Upper lobe of right lung (tissue), 1 donor: ENCODE data around the gene COL5A1. TPM values are rescaled to one million over a fixed set of nuclear protein-coding genes. Genes with fewer than 3 reads are reported as not detected.

Experiments
- ATAC-seq: fragments of 200-7000 bp; cut with Tn5 transposase; one replicate; pipeline ENCODE4 v1.9.1; 2020; ENCODE audit warnings: mild to moderate bottlenecking, moderate library complexity
- DNase-seq: peaks from one replicate; pipeline ENCODE4 v3.0.0-alpha.2; 2020
- H3K27ac ChIP-seq: fragments of 200-600 bp; one replicate; pipeline ENCODE4 v1.8.0; 2022
- H3K27me3 ChIP-seq: fragments of 200-600 bp; one replicate; pipeline ENCODE4 v1.8.0; 2022; ENCODE audit warnings: mild to moderate bottlenecking
- H3K36me3 ChIP-seq: fragments of 200-600 bp; one replicate; pipeline ENCODE4 v1.8.0; 2022
- H3K4me1 ChIP-seq: fragments of 200-600 bp; one replicate; pipeline ENCODE4 v1.8.0; 2022
- H3K4me3 ChIP-seq: fragments of 200-600 bp; one replicate; pipeline ENCODE4 v1.8.0; 2022; ENCODE audit warnings: mild to moderate bottlenecking
- H3K9me3 ChIP-seq: fragments of 200-600 bp; one replicate; pipeline ENCODE4 v1.8.0; 2022
- intact Hi-C: fragments of 100-400 bp; cut with DNase I; formaldehyde crosslinking; loops from one replicate; pipeline ENCODE4 v1.11.0; 2022
- total RNA-seq: library from RNA; stranded (reverse); fragmentation: NEBNext Ultra II Directional; extraction: Animal tissue kit (Norgen Biotek cat#: 25700); gene quantifications from one replicate; pipeline ENCODE4 v1.2.1, GENCODE V29; 2021
- TF ChIP-seq, protein P1 (sequence below): fragments of 200-600 bp; IDR thresholded peaks from one replicate; pipeline ENCODE4 v1.8.0; 2022; ENCODE audit warnings: antibody characterized with exemption
- donor health status: DM: no; HTN: yes; CAD: no; lungs with severe emphysema.

Gene COL5A1
- total RNA-seq, 1 donor from 2014 or later: 37.8 TPM

DNA sequence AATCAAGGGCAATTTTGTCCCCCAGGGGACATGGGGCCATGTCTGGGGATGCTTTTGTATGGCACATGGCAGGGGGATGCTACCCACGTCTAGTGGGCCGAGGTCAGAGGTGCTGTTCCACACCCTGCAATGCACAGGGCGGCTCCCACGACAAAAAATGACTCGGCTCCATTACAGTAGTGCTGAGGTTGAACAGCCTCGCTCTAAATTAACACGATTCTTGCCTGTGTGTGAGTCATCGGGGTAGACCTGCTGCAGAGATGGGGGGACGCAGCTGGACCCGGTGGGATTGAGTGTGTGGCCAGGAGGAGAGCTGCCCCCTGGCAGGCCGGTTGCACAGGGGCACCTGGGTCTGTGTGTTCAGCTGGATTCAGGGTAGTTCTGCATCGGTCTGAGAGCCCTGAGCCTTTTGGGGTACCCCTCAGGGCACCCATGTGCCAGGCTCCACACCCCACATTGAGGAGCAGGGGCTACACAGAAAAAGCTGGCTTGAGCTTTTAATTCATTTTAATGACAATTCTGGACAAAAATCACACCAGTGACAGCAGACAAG is 20.0 kb upstream of the COL5A1 start:
- Histone ChIP-seq H3K27me3 (no peaks in the 10 kb centered on the region), H3K4me3 (no peak overlapping the region), H3K36me3 (no peaks in the 10 kb centered on the region), H3K4me1 (no peaks in the 10 kb centered on the region), H3K9me3 (no peaks in the 10 kb centered on the region), H3K27ac (no peak overlapping the region)
- DNase-seq (peak; percentile 31), ATAC-seq (no peak)
- intact Hi-C loops: no loop called here
- TF ChIP-seq, protein P1, sequence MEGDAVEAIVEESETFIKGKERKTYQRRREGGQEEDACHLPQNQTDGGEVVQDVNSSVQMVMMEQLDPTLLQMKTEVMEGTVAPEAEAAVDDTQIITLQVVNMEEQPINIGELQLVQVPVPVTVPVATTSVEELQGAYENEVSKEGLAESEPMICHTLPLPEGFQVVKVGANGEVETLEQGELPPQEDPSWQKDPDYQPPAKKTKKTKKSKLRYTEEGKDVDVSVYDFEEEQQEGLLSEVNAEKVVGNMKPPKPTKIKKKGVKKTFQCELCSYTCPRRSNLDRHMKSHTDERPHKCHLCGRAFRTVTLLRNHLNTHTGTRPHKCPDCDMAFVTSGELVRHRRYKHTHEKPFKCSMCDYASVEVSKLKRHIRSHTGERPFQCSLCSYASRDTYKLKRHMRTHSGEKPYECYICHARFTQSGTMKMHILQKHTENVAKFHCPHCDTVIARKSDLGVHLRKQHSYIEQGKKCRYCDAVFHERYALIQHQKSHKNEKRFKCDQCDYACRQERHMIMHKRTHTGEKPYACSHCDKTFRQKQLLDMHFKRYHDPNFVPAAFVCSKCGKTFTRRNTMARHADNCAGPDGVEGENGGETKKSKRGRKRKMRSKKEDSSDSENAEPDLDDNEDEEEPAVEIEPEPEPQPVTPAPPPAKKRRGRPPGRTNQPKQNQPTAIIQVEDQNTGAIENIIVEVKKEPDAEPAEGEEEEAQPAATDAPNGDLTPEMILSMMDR: no peak

DNA sequence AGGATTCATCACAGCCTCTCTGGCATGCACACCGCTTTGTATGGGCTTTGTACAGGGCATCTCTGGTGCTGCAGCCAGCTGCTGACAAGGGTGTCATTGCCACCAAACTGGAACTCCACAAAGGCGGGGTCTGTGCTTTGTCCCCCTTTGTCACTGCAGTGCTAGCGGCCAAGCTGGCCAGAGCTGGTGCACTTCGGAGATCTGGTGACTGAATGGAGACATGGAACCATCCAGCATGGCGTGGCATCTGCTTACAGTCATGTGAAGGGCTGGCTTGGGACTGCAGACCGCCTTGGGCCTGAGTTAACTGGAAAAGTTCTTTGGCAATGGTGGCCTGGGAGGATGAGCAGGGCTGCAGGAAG is 18.7 kb upstream of the COL5A1 start:
- Histone ChIP-seq H3K9me3 (no peaks in the 10 kb centered on the region), H3K4me1 (no peaks in the 10 kb centered on the region), H3K4me3 (no peak overlapping the region), H3K36me3 (no peaks in the 10 kb centered on the region), H3K27ac (no peak overlapping the region), H3K27me3 (no peaks in the 10 kb centered on the region)
- intact Hi-C loops: no loop called here
- TF ChIP-seq, protein P1: no peak
- ATAC-seq (no peak), DNase-seq (peak; percentile 29)

DNA sequence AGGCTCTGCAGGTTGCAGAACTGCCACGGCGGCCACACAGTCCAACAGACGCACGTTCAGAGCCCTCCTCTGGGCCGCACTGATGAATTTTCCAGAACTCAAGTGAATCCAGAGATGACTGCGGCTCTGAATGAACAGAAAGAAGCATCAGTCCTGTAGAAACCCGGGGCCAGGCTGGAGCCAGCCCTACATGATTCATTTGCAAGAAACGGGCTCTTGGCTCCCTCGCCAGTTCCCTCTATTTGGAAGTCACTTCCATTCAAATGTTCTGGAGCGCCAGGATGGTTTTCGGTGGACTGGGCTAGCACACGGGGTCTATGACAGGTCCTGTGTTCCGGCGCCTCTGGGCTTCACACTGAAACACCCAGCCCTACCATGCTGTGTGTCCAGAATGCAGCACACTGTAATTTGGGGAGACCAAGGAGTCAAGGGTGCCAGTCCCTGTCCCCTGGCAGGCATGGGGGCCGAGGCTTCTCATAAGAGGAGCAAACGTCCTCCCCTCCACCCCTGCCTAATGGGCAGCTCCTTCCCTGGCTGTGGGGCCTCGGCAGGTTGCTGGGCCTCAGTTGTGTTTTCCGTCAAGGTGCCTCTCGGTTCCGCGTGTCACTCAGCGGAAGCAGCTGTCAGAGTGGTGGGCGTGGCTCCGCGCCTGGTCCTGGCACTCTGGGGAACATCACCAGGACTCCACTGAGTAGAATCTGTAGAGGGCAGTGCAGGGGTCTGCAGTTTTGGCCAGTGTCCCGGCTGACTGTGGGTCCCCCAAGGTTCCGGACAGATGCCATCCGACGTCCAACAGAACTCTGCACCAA is 18.1 kb upstream of the COL5A1 start:
- H3K4me3 ChIP-seq: no peak overlapping the region
- no peaks in the 10 kb centered on the region for H3K4me1 ChIP-seq
- H3K9me3 ChIP-seq: no peaks in the 10 kb centered on the region
- intact Hi-C loops: no loop called here
- no peaks in the 10 kb centered on the region for H3K36me3 ChIP-seq
- DNase-seq: peak; percentile 57
- TF ChIP-seq, protein P1: no peak
- H3K27ac ChIP-seq: no peak overlapping the region
- no peaks in the 10 kb centered on the region for H3K27me3 ChIP-seq
- no peak for ATAC-seq

DNA sequence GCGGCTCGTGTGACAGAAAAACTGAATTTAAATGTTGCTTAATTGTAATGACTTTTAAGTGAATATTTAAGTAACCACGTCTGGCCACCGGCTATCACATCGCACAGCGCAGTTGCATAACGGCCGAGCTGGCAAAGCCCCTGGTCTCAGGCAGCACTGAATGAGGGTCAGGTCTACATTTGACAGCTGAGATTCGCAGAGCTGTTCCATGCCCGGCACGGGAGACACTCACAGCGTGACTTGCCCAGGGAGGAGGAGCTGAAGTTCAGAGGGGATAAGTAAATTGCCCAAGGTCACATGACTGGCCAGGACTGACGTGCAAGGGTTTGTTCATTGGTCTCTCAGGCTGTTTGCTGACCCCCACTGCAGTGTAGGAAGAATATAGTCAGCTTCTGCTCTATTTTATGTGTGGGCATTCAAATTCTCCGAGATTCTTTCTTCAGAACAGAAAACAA is 17.4 kb upstream of the COL5A1 start:
- no peaks in the 10 kb centered on the region for H3K36me3 ChIP-seq
- intact Hi-C loops: no loop called here
- no peaks in the 10 kb centered on the region for H3K4me1 ChIP-seq
- ATAC-seq (peak; percentile 5), DNase-seq (peak; percentile 51)
- no peak overlapping the region for H3K4me3 ChIP-seq
- TF ChIP-seq, protein P1: no peak
- no peak overlapping the region for H3K27ac ChIP-seq
- H3K9me3 ChIP-seq: no peaks in the 10 kb centered on the region
- no peaks in the 10 kb centered on the region for H3K27me3 ChIP-seq

DNA sequence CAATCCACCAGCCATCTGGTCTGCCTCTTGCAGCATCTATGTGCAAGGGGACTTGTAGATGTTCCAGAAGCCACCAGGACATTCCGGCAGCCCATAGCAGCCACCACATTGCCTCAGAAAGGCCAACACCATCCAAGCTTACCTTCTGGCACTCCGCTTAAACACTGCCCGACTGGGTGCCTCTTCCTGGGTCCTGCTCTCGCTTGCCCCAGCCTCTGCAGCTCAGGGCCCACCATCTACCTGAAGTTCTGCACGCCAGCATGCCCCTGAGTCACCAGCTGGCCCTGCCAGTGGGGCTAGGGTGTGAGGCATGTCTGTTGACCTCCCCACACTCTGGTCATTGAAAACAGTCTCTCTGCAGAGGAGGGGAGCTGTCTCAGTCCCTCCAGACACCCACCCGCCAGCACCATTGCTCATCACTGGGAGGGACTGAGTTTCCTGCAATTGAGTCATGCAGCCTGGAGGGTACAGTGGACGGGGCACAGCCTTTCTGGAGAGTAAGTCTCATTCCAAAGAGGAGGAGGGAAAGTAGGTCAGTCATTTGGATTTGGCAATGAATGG is 16.9 kb upstream of the COL5A1 start:
- no peak overlapping the region for H3K27ac ChIP-seq
- intact Hi-C loops: no loop called here
- TF ChIP-seq, protein P1: no peak

More for the DNA sequence above, 16.9 kb upstream of the COL5A1 start:
- no peak for ATAC-seq
- Histone ChIP-seq H3K27me3 (no peaks in the 10 kb centered on the region), H3K36me3 (no peaks in the 10 kb centered on the region), H3K4me3 (no peak overlapping the region), H3K9me3 (no peaks in the 10 kb centered on the region), H3K4me1 (no peaks in the 10 kb centered on the region)
- DNase-seq: peak; percentile 50
